HepG2 (cell line): Measurements from ENCODE around the gene HELZ. TPM values are rescaled to one million over a fixed set of nuclear protein-coding genes. Genes with fewer than 3 reads are reported as not detected.

Experiments
- ATAC-seq: fragments of 200-7000 bp; cut with Tn5 transposase; 3 replicates; pipeline ENCODE4 v1.9.1; 2020; ENCODE audit warnings: mild to moderate bottlenecking, moderate library complexity
- BruUV-seq: library from RNA; stranded (reverse); fragments of 400-500 nt; replicated peaks from 2 replicates; lab custom pipeline; 2021; lab: Mats Ljungman, UMichigan
- CTCF ChIA-PET: fragments of 300-600 bp; formaldehyde crosslinking; extraction: SDS; loops from one replicate; lab custom pipeline; 2021; ENCODE audit warnings: low total read pairs, inconsistent platforms, low intra/inter-chr PET ratio; lab: Yijun Ruan, JAX
- POLR2A ChIA-PET: fragments of 350-600 bp; sonication (Branson Sonifier 250); formaldehyde crosslinking; loops from one replicate; lab custom pipeline; 2020; ENCODE audit warnings: antibody characterized with exemption, inconsistent platforms; lab: Yijun Ruan, JAX
- DNase-seq: peaks from one replicate; pipeline ENCODE4 v3.0.0-alpha.2; 2015; ENCODE audit warnings: low spot score
- FAIRE-seq: peaks from 3 replicates; lab custom pipeline; 2011; peaks lifted over from hg19 to GRCh38; lab: Jason Lieb, UNC
- H2AFZ ChIP-seq: one replicate; pipeline ENCODE4 v1.6.1; 2011; ENCODE audit warnings: low read length, inconsistent platforms
- H3K27ac ChIP-seq: fragments of 300-600 bp; 3 replicates; pipeline ENCODE4 v1.8.0; 2011; ENCODE audit warnings: mixed run types, mild to moderate bottlenecking, mixed read lengths, low read length, inconsistent platforms; ENCODE audit not compliant: insufficient read depth; ENCODE audit errors: extremely low read length
- H3K27me3 ChIP-seq, 2 experiments: fragments of 200-600 bp in 1 of 2; 2 replicates in 1 of 2; 3 replicates in 1 of 2; pipeline versions ENCODE4 v1.6.0 to v1.8.0; 2011; ENCODE audit warnings: low read length in 2 of 2, mild to moderate bottlenecking in 2 of 2, moderate library complexity in 2 of 2, inconsistent platforms in 1 of 2; ENCODE audit not compliant: insufficient read depth in 2 of 2, control insufficient read depth in 1 of 2
- H3K36me3 ChIP-seq, 2 experiments: fragments of 200-600 bp in 1 of 2; replicated peaks in 1 of 2; 2 replicates in 1 of 2; 3 replicates in 1 of 2; pipeline versions ENCODE4 v1.5.1 to v1.8.0; 2011; ENCODE audit warnings: low read length in 2 of 2, inconsistent platforms in 1 of 2; ENCODE audit not compliant: insufficient read depth in 2 of 2, control insufficient read depth in 1 of 2
- H3K4me1 ChIP-seq: 2 replicates; pipeline ENCODE4 v1.5.1; 2012; ENCODE audit warnings: low read length, inconsistent platforms; ENCODE audit not compliant: insufficient read depth
- H3K4me2 ChIP-seq: 2 replicates; pipeline ENCODE4 v1.6.0; 2011; ENCODE audit warnings: low read depth, low read length, inconsistent platforms
- H3K4me3 ChIP-seq, 3 experiments: fragments of 200-600 bp in 1 of 3; sonication (generic), shearing (Covaris generic) in 1 of 3; replicated peaks in 1 of 3; 2 replicates each; pipeline ENCODE4 v1.5.1; 2011 to 2016; ENCODE audit warnings: low read length in 3 of 3, inconsistent platforms in 2 of 3, low read depth in 2 of 3, mild to moderate bottlenecking in 2 of 3, control low read depth in 1 of 3, mixed read lengths in 1 of 3; ENCODE audit not compliant: insufficient read depth in 1 of 3
- H3K79me2 ChIP-seq: one replicate; pipeline ENCODE4 v1.6.1; 2011; ENCODE audit warnings: low read length, inconsistent platforms; ENCODE audit not compliant: insufficient read depth
- H3K9ac ChIP-seq: 2 replicates; pipeline ENCODE4 v1.6.0; 2011; ENCODE audit warnings: mild to moderate bottlenecking, low read depth, low read length, inconsistent platforms; ENCODE audit not compliant: insufficient read depth
- H3K9me3 ChIP-seq: 2 replicates; pipeline ENCODE4 v1.5.1; 2012; ENCODE audit warnings: mild to moderate bottlenecking, low read length
- H4K20me1 ChIP-seq: 2 replicates; pipeline ENCODE4 v1.6.0; 2011; ENCODE audit warnings: inconsistent platforms, mild to moderate bottlenecking, low read length, moderate library complexity; ENCODE audit not compliant: insufficient read depth
- KLF11 ChIP-seq: IDR thresholded peaks from 2 replicates; pipeline ENCODE4 v1.6.1; 2016; ENCODE audit warnings: missing compliant biosample characterization
- MAZ ChIP-seq, 2 experiments: sonication (generic) in 1 of 2; formaldehyde crosslinking in 1 of 2; IDR thresholded peaks; 2 replicates each; pipeline versions ENCODE4 v1.5.0 to v1.6.1; 2012 to 2020; ENCODE audit warnings: low read depth in 2 of 2, mild to moderate bottlenecking in 2 of 2, borderline replicate concordance in 1 of 2, improper control_type of control experiment in 1 of 2, low read length in 1 of 2, missing genetic modification reagents in 1 of 2, moderate library complexity in 1 of 2
- MTA1 ChIP-seq: sonication (generic); formaldehyde crosslinking; IDR thresholded peaks from 2 replicates; pipeline ENCODE4 v1.4.0; 2020; ENCODE audit warnings: missing genetic modification reagents, mild to moderate bottlenecking, borderline replicate concordance
- NRL ChIP-seq: sonication (generic); formaldehyde crosslinking; IDR thresholded peaks from 2 replicates; pipeline ENCODE4 v1.5.0; 2020; ENCODE audit warnings: missing genetic modification reagents, mild to moderate bottlenecking, moderate library complexity, borderline replicate concordance
- TAF1 ChIP-seq: sonication (generic); formaldehyde crosslinking; IDR thresholded peaks from 2 replicates; pipeline ENCODE4 v1.4.0; 2020; ENCODE audit warnings: missing genetic modification reagents
- ZC3H4 ChIP-seq: sonication (generic); formaldehyde crosslinking; IDR thresholded peaks from 2 replicates; pipeline ENCODE4 v1.4.0; 2020; ENCODE audit warnings: missing genetic modification reagents, borderline replicate concordance
- ZNF101 ChIP-seq: sonication (generic); formaldehyde crosslinking; IDR thresholded peaks from 2 replicates; pipeline ENCODE4 v1.4.0; 2020; ENCODE audit warnings: mild to moderate bottlenecking, low read depth, missing genetic modification reagents, borderline replicate concordance
- ZNF577 ChIP-seq: sonication (generic); formaldehyde crosslinking; IDR thresholded peaks from 2 replicates; pipeline ENCODE4 v1.4.0; 2020; ENCODE audit warnings: mild to moderate bottlenecking, low read depth, missing genetic modification reagents, borderline replicate concordance
- ZNF75D ChIP-seq: sonication (generic); formaldehyde crosslinking; IDR thresholded peaks from 2 replicates; pipeline ENCODE4 v1.8.1; 2023; ENCODE audit warnings: missing genetic modification reagents, mild to moderate bottlenecking, borderline replicate concordance
- WGBS: methylation state at CpG from one replicate; pipeline ENCODE4 v1.1.6; 2017; ENCODE audit warnings: low lambda C conversion rate; 5-methylcytosine and 5-hydroxymethylcytosine counted together
- in situ Hi-C: cut with HindIII; loops from 2 replicates; pipeline ENCODE4 v1.10.0; 2017; ENCODE audit warnings: low pct_unique_long_range_greater_than_20kb; ENCODE audit not compliant: extremely low pct_ligation_motif_present
- intact Hi-C: fragments of 100-400 bp; cut with micrococcal nuclease; formaldehyde crosslinking; loops from one replicate; pipeline ENCODE4 v1.10.0; 2022; ENCODE audit not compliant: unreplicated experiment
- polyA plus RNA-seq, 8 experiments: library from polyadenylated mRNA; depleted of rRNA in 3 of 8; stranded (reverse) in 7 of 8; unstranded in 1 of 8; fragments of >200 nt; fragmentation: Illumina TruSeq in 4 of 8; extraction: Trizol in 4 of 8; gene quantifications; 2 replicates each; pipeline versions ENCODE4 v1.2.1 to v1.2.3, GENCODE V29; 2011 to 2016; ENCODE audit warnings: low read depth in 4 of 8, missing spikeins in 1 of 8, mixed read lengths in 1 of 8; ENCODE audit not compliant: insufficient read depth in 1 of 8
- total RNA-seq, 5 experiments: library from RNA; depleted of rRNA; stranded (reverse); fragments of >200 nt; fragmentation: Illumina TruSeq; extraction: Trizol; gene quantifications; 2 replicates each; pipeline ENCODE4 v1.2.3, GENCODE V29; 2016; ENCODE audit warnings: low read depth in 1 of 5
- TF ChIP-seq, protein P1 (sequence below): sonication (generic); formaldehyde crosslinking; conservative IDR thresholded peaks from 2 replicates; pipeline ENCODE4 v1.4.0; 2020; ENCODE audit warnings: mild to moderate bottlenecking, missing genetic modification reagents, moderate library complexity
- TF ChIP-seq, protein P2 (sequence below): sonication (generic); formaldehyde crosslinking; conservative IDR thresholded peaks from 2 replicates; pipeline ENCODE4 v1.8.0; 2022; ENCODE audit warnings: missing genetic modification reagents

Gene HELZ
- total and polyA plus RNA-seq, 2 of the 13 experiments (the other 11 are each of a cell fraction or from before 2014, with no cell fraction given) = 35.3 to 52.4 TPM

- H3K36me3 ChIP-seq = no peaks in the 10 kb centered on the region
- H3K9ac ChIP-seq = no peak overlapping the region
- WGBS = 29% methylated on average over 6 of the region's 6 CpGs
- no peak overlapping the region for H2AFZ ChIP-seq
- H3K79me2 ChIP-seq = no peaks in the 10 kb centered on the region
- no TSS peak for BruUV-seq
- ChIA-PET POLR2A (no interaction called here), CTCF (no interaction called here)
- in situ Hi-C loops (no loop called here), intact Hi-C loops (loop anchor here (1.0 kb wide), 1 partner anchor 17 kb away; no protein-coding TSS in a partner anchor)
- H3K9me3 ChIP-seq = peaks cover 24% of the 10 kb centered on the region
- H3K4me2 ChIP-seq = no peak overlapping the region
- H3K4me3 ChIP-seq = no peak overlapping the region
- FAIRE-seq (no peak), DNase-seq (no peak), ATAC-seq (no peak)
- H3K27ac ChIP-seq = no peak overlapping the region
- H3K4me1 ChIP-seq = peaks cover 8% of the 10 kb centered on the region
- H3K27me3 ChIP-seq = peaks cover 5 to 33% of the 10 kb centered on the region in 2 experiments; a peak in 3 of 5 replicates
- no peaks in the 10 kb centered on the region for H4K20me1 ChIP-seq
- TF ChIP-seq, protein P1, sequence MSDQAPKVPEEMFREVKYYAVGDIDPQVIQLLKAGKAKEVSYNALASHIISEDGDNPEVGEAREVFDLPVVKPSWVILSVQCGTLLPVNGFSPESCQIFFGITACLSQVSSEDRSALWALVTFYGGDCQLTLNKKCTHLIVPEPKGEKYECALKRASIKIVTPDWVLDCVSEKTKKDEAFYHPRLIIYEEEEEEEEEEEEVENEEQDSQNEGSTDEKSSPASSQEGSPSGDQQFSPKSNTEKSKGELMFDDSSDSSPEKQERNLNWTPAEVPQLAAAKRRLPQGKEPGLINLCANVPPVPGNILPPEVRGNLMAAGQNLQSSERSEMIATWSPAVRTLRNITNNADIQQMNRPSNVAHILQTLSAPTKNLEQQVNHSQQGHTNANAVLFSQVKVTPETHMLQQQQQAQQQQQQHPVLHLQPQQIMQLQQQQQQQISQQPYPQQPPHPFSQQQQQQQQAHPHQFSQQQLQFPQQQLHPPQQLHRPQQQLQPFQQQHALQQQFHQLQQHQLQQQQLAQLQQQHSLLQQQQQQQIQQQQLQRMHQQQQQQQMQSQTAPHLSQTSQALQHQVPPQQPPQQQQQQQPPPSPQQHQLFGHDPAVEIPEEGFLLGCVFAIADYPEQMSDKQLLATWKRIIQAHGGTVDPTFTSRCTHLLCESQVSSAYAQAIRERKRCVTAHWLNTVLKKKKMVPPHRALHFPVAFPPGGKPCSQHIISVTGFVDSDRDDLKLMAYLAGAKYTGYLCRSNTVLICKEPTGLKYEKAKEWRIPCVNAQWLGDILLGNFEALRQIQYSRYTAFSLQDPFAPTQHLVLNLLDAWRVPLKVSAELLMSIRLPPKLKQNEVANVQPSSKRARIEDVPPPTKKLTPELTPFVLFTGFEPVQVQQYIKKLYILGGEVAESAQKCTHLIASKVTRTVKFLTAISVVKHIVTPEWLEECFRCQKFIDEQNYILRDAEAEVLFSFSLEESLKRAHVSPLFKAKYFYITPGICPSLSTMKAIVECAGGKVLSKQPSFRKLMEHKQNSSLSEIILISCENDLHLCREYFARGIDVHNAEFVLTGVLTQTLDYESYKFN (CRISPR knock-in tag) = no peak
- TF ChIP-seq ZNF577 = no peak
- no peak for TF ChIP-seq KLF11 (CRISPR knock-in tag)
- no peak for TF ChIP-seq ZNF75D (CRISPR knock-in tag)
- TF ChIP-seq, protein P2, sequence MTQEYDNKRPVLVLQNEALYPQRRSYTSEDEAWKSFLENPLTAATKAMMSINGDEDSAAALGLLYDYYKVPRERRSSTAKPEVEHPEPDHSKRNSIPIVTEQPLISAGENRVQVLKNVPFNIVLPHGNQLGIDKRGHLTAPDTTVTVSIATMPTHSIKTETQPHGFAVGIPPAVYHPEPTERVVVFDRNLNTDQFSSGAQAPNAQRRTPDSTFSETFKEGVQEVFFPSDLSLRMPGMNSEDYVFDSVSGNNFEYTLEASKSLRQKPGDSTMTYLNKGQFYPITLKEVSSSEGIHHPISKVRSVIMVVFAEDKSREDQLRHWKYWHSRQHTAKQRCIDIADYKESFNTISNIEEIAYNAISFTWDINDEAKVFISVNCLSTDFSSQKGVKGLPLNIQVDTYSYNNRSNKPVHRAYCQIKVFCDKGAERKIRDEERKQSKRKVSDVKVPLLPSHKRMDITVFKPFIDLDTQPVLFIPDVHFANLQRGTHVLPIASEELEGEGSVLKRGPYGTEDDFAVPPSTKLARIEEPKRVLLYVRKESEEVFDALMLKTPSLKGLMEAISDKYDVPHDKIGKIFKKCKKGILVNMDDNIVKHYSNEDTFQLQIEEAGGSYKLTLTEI = no peak
- no peak for TF ChIP-seq ZC3H4 (CRISPR knock-in tag)
- no peak for TF ChIP-seq MTA1 (CRISPR knock-in tag)
- TF ChIP-seq NRL (CRISPR knock-in tag) = no peak
- no peak for TF ChIP-seq MAZ (IDR thresholded peaks at IDR 0.05; ENCODE audit: borderline replicate concordance, low read depth, low read length)
- TF ChIP-seq MAZ (CRISPR knock-in tag; IDR thresholded peaks at IDR 0.05; ENCODE audit: low read depth) = no peak
- no peak for TF ChIP-seq TAF1
- no peak for TF ChIP-seq ZNF101
Measured at GRCh38 chr17:67050471-67051154, 194.4 kb downstream of the HELZ start.
